Measurements from ENCODE around the gene CCND3. TPM values are rescaled to one million over a fixed set of nuclear protein-coding genes. Genes with fewer than 3 reads are reported as not detected.

CCND3 gene
- total and polyA plus RNA-seq, 2 experiments from 2014 or later = 47.8 to 70.7 TPM

- H3K4me3 ChIP-seq = no peak overlapping the region
- H2AFZ ChIP-seq = no peak overlapping the region
- H3K27me3 ChIP-seq (replicated peaks; ENCODE audit: insufficient read depth) = no peaks in the 10 kb centered on the region
- no peak for TF ChIP-seq EZH2phosphoT487 (IDR thresholded peaks at IDR 0.05; ENCODE audit: insufficient read depth, low read depth)
- TF ChIP-seq EZH2 (IDR thresholded peaks at IDR 0.05; ENCODE audit: insufficient read depth, poor library complexity, severe bottlenecking) = no peak
- 94 to 95% methylated on average over 7 of the region's 7 CpGs for WGBS, 2 experiments (ENCODE audit: low coverage in 1 of 2, low lambda C conversion rate in 2 of 2, missing lambda C conversion rate in 2 of 2)
- H3K4me1 ChIP-seq (ENCODE audit: insufficient read depth) = peaks cover 29% of the 10 kb centered on the region
- H3F3A ChIP-seq (ENCODE audit: insufficient read depth) = peaks cover 21% of the 10 kb centered on the region
- H3K27ac ChIP-seq = peak overlapping the region; percentile 50
- H3K9me2 ChIP-seq (ENCODE audit: insufficient read depth) = no peaks in the 10 kb centered on the region
- H3K9me3 ChIP-seq (ENCODE audit: low read depth) = no peaks in the 10 kb centered on the region
- no peaks in the 10 kb centered on the region for H3K36me3 ChIP-seq (ENCODE audit: low read depth)
- H3K9ac ChIP-seq = no peak overlapping the region
- no peaks in the 10 kb centered on the region for H3K79me2 ChIP-seq (ENCODE audit: insufficient read depth)
- in situ Hi-C loops (cut with MboI) = no loop called here
- peak overlapping the region; percentile 34 for H3K4me2 ChIP-seq (ENCODE audit: unreplicated experiment)
- DNase-seq = peak; percentile 71
- no peaks in the 10 kb centered on the region for H4K20me1 ChIP-seq (ENCODE audit: insufficient read depth)
Measured at GRCh38 chr6:41967312-41968287, 26.0 kb upstream of the CCND3 start.

- peak overlapping the region; percentile 50 for H3K27ac ChIP-seq
- H3K4me1 ChIP-seq (ENCODE audit: insufficient read depth) = peaks cover 29% of the 10 kb centered on the region
- H3K9me3 ChIP-seq (ENCODE audit: low read depth) = no peaks in the 10 kb centered on the region
- 35 to 42% methylated on average over 4 of the region's 4 CpGs for WGBS, 2 experiments (ENCODE audit: low coverage in 1 of 2, low lambda C conversion rate in 2 of 2, missing lambda C conversion rate in 2 of 2)
- H4K20me1 ChIP-seq (ENCODE audit: insufficient read depth) = no peaks in the 10 kb centered on the region
- H3K4me3 ChIP-seq = no peak overlapping the region
- H3K79me2 ChIP-seq (ENCODE audit: insufficient read depth) = no peaks in the 10 kb centered on the region
- H3F3A ChIP-seq (ENCODE audit: insufficient read depth) = peaks cover 21% of the 10 kb centered on the region
- H2AFZ ChIP-seq = no peak overlapping the region
- peak overlapping the region; percentile 34 for H3K4me2 ChIP-seq (ENCODE audit: unreplicated experiment)
- DNase-seq = peak; percentile 54
- no peaks in the 10 kb centered on the region for H3K27me3 ChIP-seq (replicated peaks; ENCODE audit: insufficient read depth)
- no peak for TF ChIP-seq EZH2 (IDR thresholded peaks at IDR 0.05; ENCODE audit: insufficient read depth, poor library complexity, severe bottlenecking)
- TF ChIP-seq EZH2phosphoT487 (IDR thresholded peaks at IDR 0.05; ENCODE audit: insufficient read depth, low read depth) = no peak
- in situ Hi-C loops (cut with MboI) = no loop called here
- H3K36me3 ChIP-seq (ENCODE audit: low read depth) = no peaks in the 10 kb centered on the region
- H3K9me2 ChIP-seq (ENCODE audit: insufficient read depth) = no peaks in the 10 kb centered on the region
- no peak overlapping the region for H3K9ac ChIP-seq
Measured at GRCh38 chr6:41966961-41967311, 25.3 kb upstream of the CCND3 start.

DNA sequence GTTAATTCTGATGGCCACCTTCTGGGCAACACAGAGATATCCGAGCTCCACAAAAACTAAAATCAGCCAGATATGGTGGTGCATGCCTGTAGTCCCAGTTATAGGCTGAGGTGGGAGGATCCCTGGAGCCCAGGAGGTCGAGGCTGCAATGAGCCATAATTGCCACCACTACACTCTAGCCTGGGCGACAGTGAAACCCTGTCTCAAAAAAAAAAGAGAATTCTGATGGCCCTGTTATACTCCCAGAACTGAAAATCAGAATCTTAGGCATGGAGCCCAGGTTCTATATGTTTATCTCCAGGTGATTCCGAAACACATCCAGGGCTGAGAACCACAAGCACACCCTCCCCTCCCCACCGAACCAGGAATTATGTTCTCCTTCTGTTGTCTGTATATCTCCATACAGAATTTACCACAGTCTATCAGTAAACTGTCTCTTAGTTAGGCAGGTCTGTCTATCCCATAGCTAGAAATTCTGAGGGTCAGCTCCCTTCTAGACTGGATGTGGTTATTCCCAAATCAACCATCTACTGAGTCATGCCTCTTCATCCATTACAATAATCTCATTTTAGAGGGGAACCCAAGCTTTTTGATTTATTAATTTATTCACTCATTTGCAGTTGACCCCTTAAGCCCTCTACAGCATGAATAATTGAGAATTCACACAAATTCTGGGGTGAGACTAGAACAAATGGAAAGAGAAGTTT lies 24.8 kb upstream of the CCND3 start:
- Histone ChIP-seq H3K9me3 (ENCODE audit: low read depth) (no peaks in the 10 kb centered on the region), H3F3A (ENCODE audit: insufficient read depth) (peaks cover 21% of the 10 kb centered on the region), H3K27ac (peak overlapping the region; percentile 50), H3K9me2 (ENCODE audit: insufficient read depth) (no peaks in the 10 kb centered on the region), H3K36me3 (ENCODE audit: low read depth) (no peaks in the 10 kb centered on the region), H3K4me3 (no peak overlapping the region), H3K27me3 (replicated peaks; ENCODE audit: insufficient read depth) (no peaks in the 10 kb centered on the region), H2AFZ (no peak overlapping the region), H4K20me1 (ENCODE audit: insufficient read depth) (no peaks in the 10 kb centered on the region), H3K4me1 (ENCODE audit: insufficient read depth) (peaks cover 29% of the 10 kb centered on the region), H3K4me2 (ENCODE audit: unreplicated experiment) (peak overlapping the region; percentile 34), H3K79me2 (ENCODE audit: insufficient read depth) (no peaks in the 10 kb centered on the region), H3K9ac (no peak overlapping the region)
- in situ Hi-C loops (cut with MboI) = no loop called here
- 78 to 82% methylated on average over 5 of the region's 5 CpGs for WGBS, 2 experiments (ENCODE audit: low coverage in 1 of 2, low lambda C conversion rate in 2 of 2, missing lambda C conversion rate in 2 of 2)
- TF ChIP-seq EZH2 (IDR thresholded peaks at IDR 0.05; ENCODE audit: insufficient read depth, poor library complexity, severe bottlenecking) = no peak
- TF ChIP-seq EZH2phosphoT487 (IDR thresholded peaks at IDR 0.05; ENCODE audit: insufficient read depth, low read depth) = no peak
- peak; percentile 20 for DNase-seq

GRCh38 chr6:41965429-41966213 lies 24.0 kb upstream of the CCND3 start:
- H3K9ac ChIP-seq = no peak overlapping the region
- H3K36me3 ChIP-seq (ENCODE audit: low read depth) = no peaks in the 10 kb centered on the region
- no peaks in the 10 kb centered on the region for H3K27me3 ChIP-seq (replicated peaks; ENCODE audit: insufficient read depth)
- H2AFZ ChIP-seq = no peak overlapping the region
- no peaks in the 10 kb centered on the region for H4K20me1 ChIP-seq (ENCODE audit: insufficient read depth)
- peaks cover 25% of the 10 kb centered on the region for H3K4me1 ChIP-seq (ENCODE audit: insufficient read depth)
- no peak overlapping the region for H3K4me3 ChIP-seq
- no peak overlapping the region for H3K4me2 ChIP-seq (ENCODE audit: unreplicated experiment)
- H3F3A ChIP-seq (ENCODE audit: insufficient read depth) = peaks cover 14% of the 10 kb centered on the region
- no peaks in the 10 kb centered on the region for H3K79me2 ChIP-seq (ENCODE audit: insufficient read depth)
- in situ Hi-C loops (cut with MboI) = no loop called here
- WGBS, 2 experiments (ENCODE audit: low coverage in 1 of 2, low lambda C conversion rate in 2 of 2, missing lambda C conversion rate in 2 of 2) = 79 to 85% methylated on average over 11 of the region's 11 CpGs
- H3K9me2 ChIP-seq (ENCODE audit: insufficient read depth) = no peaks in the 10 kb centered on the region
- H3K27ac ChIP-seq = no peak overlapping the region
- TF ChIP-seq EZH2phosphoT487 (IDR thresholded peaks at IDR 0.05; ENCODE audit: insufficient read depth, low read depth) (no peak), EZH2 (IDR thresholded peaks at IDR 0.05; ENCODE audit: insufficient read depth, poor library complexity, severe bottlenecking) (no peak)
- DNase-seq = no peak
- no peaks in the 10 kb centered on the region for H3K9me3 ChIP-seq (ENCODE audit: low read depth)

All from GM23248 (cell line).